ENCODE results near the gene CSMD2. TPM values are rescaled to one million over a fixed set of nuclear protein-coding genes. Genes with fewer than 3 reads are reported as not detected.

CSMD2 gene
- 2.3 and 2.6 TPM in 2 replicates for polyA plus RNA-seq (2011; rRNA removed)
- 3.8 and 5.5 TPM in 2 replicates for polyA minus RNA-seq (2011; rRNA and poly(A)+ RNA removed)

GRCh38 chr1:34164771-34165391 lies at the start of gene CSMD2:
Gene CSMD2, minus strand, starts transcription at chr1:34165230. Its CDS starts 133 bp downstream, at chr1:34165097.
- H3K9me3 ChIP-seq (ENCODE audit: control insufficient read depth, insufficient read depth, low read length): no peaks in the 10 kb centered on the region; the same call in 1 of the 2 replicates
- H3K27me3 ChIP-seq (ENCODE audit: control insufficient read depth, insufficient read depth, low read length): peaks cover 6% of the 10 kb centered on the region
- ChIA-PET CTCF (interaction anchor here (0.7 to 2.7 kb wide), 3 partner anchors 37 to 525 kb away, joined by 3 to 13 read pairs (median 7); no protein-coding TSS in a partner anchor), POLR2A (no interaction called here)
- peak; percentile 24 for DNase-seq (ENCODE audit: low read depth, low spot score)
- peak within 1 kb of the TSS; percentile 68 for H3K4me3 ChIP-seq (ENCODE audit: low read depth, low read length)
- H3K27ac ChIP-seq (ENCODE audit: low read depth, low read length): no peak within 1 kb of the TSS
- TF ChIP-seq CTCF (IDR thresholded peaks at IDR 0.05; ENCODE audit: low read depth, low read length): no peak

GRCh38 chr1:34213956-34214355 lies 48.9 kb upstream of the CSMD2 start:
- no peak for DNase-seq (ENCODE audit: low read depth, low spot score)
- TF ChIP-seq CTCF (IDR thresholded peaks at IDR 0.05; ENCODE audit: low read depth, low read length): no peak
- H3K27ac ChIP-seq (ENCODE audit: low read depth, low read length): no peak overlapping the region
- POLR2A ChIA-PET: no interaction called here
- CTCF ChIA-PET: no interaction called here
- H3K4me3 ChIP-seq (ENCODE audit: low read depth, low read length): no peak overlapping the region
- no peaks in the 10 kb centered on the region for H3K9me3 ChIP-seq (ENCODE audit: control insufficient read depth, insufficient read depth, low read length)
- no peaks in the 10 kb centered on the region for H3K27me3 ChIP-seq (ENCODE audit: control insufficient read depth, insufficient read depth, low read length)

GRCh38 chr1:34212673-34213072 lies 47.6 kb upstream of the CSMD2 start:
- H3K4me3 ChIP-seq (ENCODE audit: low read depth, low read length): no peak overlapping the region
- no peak for DNase-seq (ENCODE audit: low read depth, low spot score)
- no peak overlapping the region for H3K27ac ChIP-seq (ENCODE audit: low read depth, low read length)
- POLR2A ChIA-PET: no interaction called here
- no peak for TF ChIP-seq CTCF (IDR thresholded peaks at IDR 0.05; ENCODE audit: low read depth, low read length)
- no peaks in the 10 kb centered on the region for H3K9me3 ChIP-seq (ENCODE audit: control insufficient read depth, insufficient read depth, low read length)
- H3K27me3 ChIP-seq (ENCODE audit: control insufficient read depth, insufficient read depth, low read length): no peaks in the 10 kb centered on the region
- CTCF ChIA-PET: interaction anchor here (0.6 kb wide), 1 partner anchor 564 kb away, joined by 6 read pairs; no protein-coding TSS in a partner anchor

GRCh38 chr1:34199927-34200326 lies 34.9 kb upstream of the CSMD2 start:
- H3K27me3 ChIP-seq (ENCODE audit: control insufficient read depth, insufficient read depth, low read length): no peaks in the 10 kb centered on the region
- CTCF ChIA-PET: no interaction called here
- POLR2A ChIA-PET: no interaction called here
- TF ChIP-seq CTCF (IDR thresholded peaks at IDR 0.05; ENCODE audit: low read depth, low read length): no peak
- no peak for DNase-seq (ENCODE audit: low read depth, low spot score)
- peaks cover 10% of the 10 kb centered on the region for H3K9me3 ChIP-seq (ENCODE audit: control insufficient read depth, insufficient read depth, low read length)
- H3K4me3 ChIP-seq (ENCODE audit: low read depth, low read length): no peak overlapping the region
- H3K27ac ChIP-seq (ENCODE audit: low read depth, low read length): no peak overlapping the region

GRCh38 chr1:34192621-34193020 lies 27.6 kb upstream of the CSMD2 start:
- Histone ChIP-seq H3K4me3 (ENCODE audit: low read depth, low read length) (no peak overlapping the region), H3K27ac (ENCODE audit: low read depth, low read length) (no peak overlapping the region), H3K27me3 (ENCODE audit: control insufficient read depth, insufficient read depth, low read length) (peaks cover 4% of the 10 kb centered on the region), H3K9me3 (ENCODE audit: control insufficient read depth, insufficient read depth, low read length) (peaks cover 7% of the 10 kb centered on the region)
- CTCF ChIA-PET: no interaction called here
- DNase-seq (ENCODE audit: low read depth, low spot score): no peak
- no peak for TF ChIP-seq CTCF (IDR thresholded peaks at IDR 0.05; ENCODE audit: low read depth, low read length)
- POLR2A ChIA-PET: no interaction called here
